HUES48 (cell line): ENCODE data around the gene CXCL6.

ENCODE experiments used
- H3K27ac ChIP-seq: one replicate; pipeline ENCODE4 v1.7.0; 2013; ENCODE audit warnings: low read depth, low read length, inconsistent platforms
- H3K27me3 ChIP-seq: 2 replicates; pipeline ENCODE4 v1.6.1; 2013; ENCODE audit warnings: mild to moderate bottlenecking, low read length; ENCODE audit not compliant: control insufficient read depth, insufficient read depth
- H3K36me3 ChIP-seq: 2 replicates; pipeline ENCODE4 v1.6.1; 2013; ENCODE audit warnings: low read length; ENCODE audit not compliant: control insufficient read depth, insufficient read depth
- H3K4me1 ChIP-seq: 2 replicates; pipeline ENCODE4 v1.6.1; 2013; ENCODE audit warnings: mild to moderate bottlenecking, low read length; ENCODE audit not compliant: control insufficient read depth, insufficient read depth
- H3K4me3 ChIP-seq: 2 replicates; pipeline ENCODE4 v1.5.1; 2013; ENCODE audit warnings: mild to moderate bottlenecking, low read depth, low read length
- H3K9ac ChIP-seq: 2 replicates; pipeline ENCODE4 v1.6.1; 2013; ENCODE audit warnings: mild to moderate bottlenecking, low read depth, low read length, moderate library complexity
- H3K9me3 ChIP-seq: 2 replicates; pipeline ENCODE4 v1.6.1; 2013; ENCODE audit warnings: low read length; ENCODE audit not compliant: control insufficient read depth, insufficient read depth

CXCL6 gene

DNA sequence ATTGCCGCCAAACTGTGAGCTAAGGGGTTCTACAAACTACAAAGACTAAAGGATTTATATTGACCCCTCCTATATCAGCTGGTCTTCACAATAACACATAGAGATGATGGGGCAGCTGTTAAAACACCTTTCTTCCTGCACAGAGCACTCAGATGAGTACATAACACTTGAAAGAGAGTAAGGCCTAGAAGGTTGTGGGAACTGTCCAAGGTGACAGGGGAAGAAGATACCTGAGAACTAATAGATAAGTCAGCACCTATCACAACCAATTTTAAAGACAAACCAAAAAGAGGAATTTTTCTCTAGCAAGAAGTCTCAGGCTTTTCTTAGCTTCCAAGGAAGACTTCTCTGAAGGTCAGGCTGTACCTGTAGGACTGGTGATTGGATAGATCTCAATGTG is 19.1 kb upstream of the CXCL6 start:
- Histone ChIP-seq H3K4me1 (peaks cover 11% of the 10 kb centered on the region), H3K36me3 (no peaks in the 10 kb centered on the region), H3K27me3 (no peaks in the 10 kb centered on the region), H3K9me3 (no peaks in the 10 kb centered on the region), H3K9ac (no peak overlapping the region), H3K4me3 (no peak overlapping the region), H3K27ac (no peak overlapping the region)

GRCh38 chr4:73821325-73821724 is 15.2 kb upstream of the CXCL6 start:
- Histone ChIP-seq H3K4me1 (peaks cover 7% of the 10 kb centered on the region; the same call in 1 of the 2 replicates), H3K9me3 (no peaks in the 10 kb centered on the region), H3K27ac (no peak overlapping the region), H3K4me3 (no peak overlapping the region), H3K36me3 (no peaks in the 10 kb centered on the region), H3K9ac (no peak overlapping the region), H3K27me3 (no peaks in the 10 kb centered on the region)

- H3K4me3 ChIP-seq: no peak overlapping the region
- H3K9me3 ChIP-seq: no peaks in the 10 kb centered on the region
- H3K9ac ChIP-seq: no peak overlapping the region
- H3K27me3 ChIP-seq: no peaks in the 10 kb centered on the region
- no peaks in the 10 kb centered on the region for H3K36me3 ChIP-seq
- H3K4me1 ChIP-seq: peaks cover 7% of the 10 kb centered on the region; the same call in 1 of the 2 replicates
- no peak overlapping the region for H3K27ac ChIP-seq
Observed at GRCh38 chr4:73822389-73822788, 14.1 kb upstream of the CXCL6 start.

- H3K27me3 ChIP-seq: no peaks in the 10 kb centered on the region
- H3K27ac ChIP-seq: no peak overlapping the region
- no peaks in the 10 kb centered on the region for H3K36me3 ChIP-seq
- H3K4me3 ChIP-seq: no peak overlapping the region
- H3K9me3 ChIP-seq: no peaks in the 10 kb centered on the region
- peaks cover 2% of the 10 kb centered on the region; the same call in 1 of the 2 replicates for H3K4me1 ChIP-seq
- no peak overlapping the region for H3K9ac ChIP-seq
Observed at GRCh38 chr4:73822812-73823504, 13.5 kb upstream of the CXCL6 start.

DNA sequence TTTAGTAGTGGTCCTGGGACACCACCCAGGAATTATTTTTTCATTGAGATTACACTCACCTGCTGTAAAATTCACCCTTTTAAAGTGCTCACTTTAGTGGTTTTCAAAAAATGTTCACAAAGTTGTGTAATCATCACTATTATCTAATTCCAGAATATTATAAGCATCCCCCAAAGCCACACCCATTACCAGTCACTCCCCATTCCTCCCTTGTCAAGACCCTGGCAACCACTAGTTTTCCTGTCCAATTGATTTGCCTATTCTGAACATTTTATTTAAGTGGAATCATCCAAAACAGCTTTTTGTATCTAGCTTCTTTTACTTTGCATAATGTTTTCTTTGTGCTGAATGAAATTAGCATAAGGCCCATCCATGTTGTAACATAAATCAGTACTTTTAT is 12.7 kb upstream of the CXCL6 start:
- no peak overlapping the region for H3K9ac ChIP-seq
- H3K27ac ChIP-seq: no peak overlapping the region
- H3K27me3 ChIP-seq: no peaks in the 10 kb centered on the region
- H3K9me3 ChIP-seq: no peaks in the 10 kb centered on the region
- H3K4me1 ChIP-seq: no peaks in the 10 kb centered on the region
- no peak overlapping the region for H3K4me3 ChIP-seq
- no peaks in the 10 kb centered on the region for H3K36me3 ChIP-seq

GRCh38 chr4:73828956-73829355 is 7.5 kb upstream of the CXCL6 start:
- no peaks in the 10 kb centered on the region for H3K36me3 ChIP-seq

DNA sequence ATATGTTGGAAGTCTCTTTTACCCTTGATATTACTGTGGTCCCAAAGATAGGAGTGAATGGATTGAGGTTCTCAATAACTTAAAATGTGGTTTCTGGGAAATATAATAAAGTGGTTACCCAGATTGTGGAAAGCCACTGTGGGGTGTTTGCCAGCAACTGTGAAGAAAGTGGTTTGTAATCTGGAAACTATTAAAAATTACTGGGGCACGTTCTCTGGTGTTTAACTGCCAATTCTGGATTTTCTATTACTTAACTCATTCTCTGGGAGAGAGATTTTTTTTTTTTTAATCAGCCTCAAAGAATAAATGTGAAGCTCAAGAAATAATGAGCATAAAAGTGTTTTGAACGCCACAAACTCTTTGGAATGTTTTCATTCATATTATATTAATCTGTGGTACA is 4.9 kb upstream of the CXCL6 start:
- no peak overlapping the region for H3K27ac ChIP-seq
- H3K4me1 ChIP-seq: no peaks in the 10 kb centered on the region
- no peak overlapping the region for H3K4me3 ChIP-seq
- H3K9me3 ChIP-seq: no peaks in the 10 kb centered on the region
- no peaks in the 10 kb centered on the region for H3K36me3 ChIP-seq
- no peaks in the 10 kb centered on the region; the same call in 1 of the 2 replicates for H3K27me3 ChIP-seq
- no peak overlapping the region for H3K9ac ChIP-seq

More at GRCh38 chr4:73828956-73829355, 7.5 kb upstream of the CXCL6 start:
- no peak overlapping the region for H3K27ac ChIP-seq
- H3K4me1 ChIP-seq: no peaks in the 10 kb centered on the region
- no peaks in the 10 kb centered on the region for H3K9me3 ChIP-seq
- H3K4me3 ChIP-seq: no peak overlapping the region
- H3K27me3 ChIP-seq: no peaks in the 10 kb centered on the region
- no peak overlapping the region for H3K9ac ChIP-seq

DNA sequence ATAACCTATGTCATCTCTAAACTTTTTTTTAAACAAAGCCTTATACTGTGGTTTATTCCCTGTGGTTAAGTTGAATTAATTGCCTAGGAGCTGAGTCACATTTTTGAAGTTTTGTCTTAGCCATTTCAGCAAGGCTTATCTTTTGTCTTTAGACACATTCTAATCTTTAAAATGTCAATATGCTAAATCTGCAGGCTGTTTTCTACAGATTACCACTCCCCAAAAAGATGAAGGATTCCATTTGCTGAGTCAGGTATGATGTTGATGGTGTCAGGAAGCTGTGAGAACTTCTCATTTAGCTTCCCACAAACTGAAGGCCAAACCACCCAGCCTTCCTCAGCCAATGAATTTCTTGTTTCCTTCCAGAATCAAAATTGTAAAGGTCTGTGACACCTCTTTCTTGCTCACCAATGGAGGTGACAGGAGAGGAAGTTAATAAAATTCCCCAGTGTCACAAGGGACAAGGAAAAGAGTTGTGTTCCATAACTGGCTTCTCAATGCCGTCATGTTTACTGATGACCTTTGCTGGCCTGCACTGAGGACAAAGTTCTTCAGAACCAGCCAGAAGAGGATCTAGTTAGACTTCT is 3.7 kb upstream of the CXCL6 start:
- H3K36me3 ChIP-seq: no peaks in the 10 kb centered on the region
- H3K9ac ChIP-seq: no peak overlapping the region
- no peaks in the 10 kb centered on the region for H3K9me3 ChIP-seq
- H3K27ac ChIP-seq: no peak overlapping the region
- H3K4me1 ChIP-seq: no peaks in the 10 kb centered on the region
- H3K4me3 ChIP-seq: no peak overlapping the region
- H3K27me3 ChIP-seq: peaks cover 12% of the 10 kb centered on the region

- H3K4me1 ChIP-seq: no peaks in the 10 kb centered on the region
- H3K9me3 ChIP-seq: no peaks in the 10 kb centered on the region
- H3K9ac ChIP-seq: no peak overlapping the region
- H3K27ac ChIP-seq: no peak overlapping the region
- no peaks in the 10 kb centered on the region for H3K36me3 ChIP-seq
- no peak overlapping the region for H3K4me3 ChIP-seq
- H3K27me3 ChIP-seq: peaks cover 29% of the 10 kb centered on the region
Observed at GRCh38 chr4:73839071-73839470, 2.6 kb downstream of the CXCL6 start.

DNA sequence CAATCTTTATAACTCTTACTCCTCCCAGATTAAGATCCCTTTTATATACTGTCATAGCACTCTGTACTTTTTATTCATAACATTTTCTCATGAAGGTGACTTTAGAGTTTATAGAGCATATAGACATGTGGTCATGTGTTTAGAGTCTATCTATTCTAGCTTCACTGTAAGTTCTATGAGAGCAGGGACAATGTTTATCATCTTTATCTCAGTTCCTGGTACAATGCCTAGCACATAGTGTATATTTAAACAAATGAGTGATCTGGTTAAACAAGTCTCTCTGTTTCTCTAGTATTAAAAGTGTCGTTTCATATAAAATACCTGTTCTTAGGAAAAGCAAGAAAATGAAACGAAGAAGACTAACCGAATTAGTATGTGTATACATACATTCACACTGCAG is 3.2 kb downstream of the CXCL6 start:
- Histone ChIP-seq H3K4me1 (0 out of 2 replicates have a peak, but pooled peaks cover 1% of the 10 kb centered on the region), H3K27ac (no peak overlapping the region), H3K36me3 (no peaks in the 10 kb centered on the region), H3K9ac (no peak overlapping the region), H3K9me3 (no peaks in the 10 kb centered on the region), H3K27me3 (peaks cover 29% of the 10 kb centered on the region), H3K4me3 (no peak overlapping the region)

DNA sequence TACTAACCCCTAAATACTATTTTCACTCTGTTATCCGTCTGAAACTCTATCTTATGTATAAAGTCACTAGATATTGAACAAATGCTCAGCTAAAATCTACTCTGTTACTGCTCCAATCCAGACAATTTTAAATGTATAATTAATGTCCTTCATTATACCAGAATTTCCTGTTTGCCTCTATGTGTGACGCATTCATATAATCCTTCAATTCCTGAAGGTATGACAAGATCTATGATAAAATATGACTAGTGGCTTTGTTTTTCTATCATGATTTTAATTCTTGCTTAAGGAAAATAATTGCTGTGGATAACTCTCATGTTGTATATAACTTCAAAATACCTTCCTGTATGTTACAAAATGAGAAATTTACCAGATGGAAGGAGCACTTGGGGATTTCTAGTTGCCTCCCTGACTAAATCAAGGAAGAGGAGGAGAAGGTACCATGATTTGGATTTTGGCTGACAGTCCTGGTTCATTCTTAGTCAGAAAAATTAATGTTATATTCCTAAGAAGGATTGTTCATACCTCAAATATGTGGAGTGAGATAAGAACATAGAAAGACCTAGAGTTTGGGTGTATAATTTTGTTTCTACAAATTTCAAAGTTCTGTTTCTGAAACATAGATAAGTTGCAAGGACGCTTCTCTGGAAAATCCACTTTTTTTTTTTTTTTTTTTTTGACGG is 4.9 kb downstream of the CXCL6 start:
- H3K4me3 ChIP-seq: no peak overlapping the region
- H3K9me3 ChIP-seq: no peaks in the 10 kb centered on the region
- no peak overlapping the region for H3K9ac ChIP-seq
- H3K27ac ChIP-seq: no peak overlapping the region
- H3K4me1 ChIP-seq: 0 out of 2 replicates have a peak, but pooled peaks cover 3% of the 10 kb centered on the region
- H3K27me3 ChIP-seq: peaks cover 29% of the 10 kb centered on the region
- H3K36me3 ChIP-seq: no peaks in the 10 kb centered on the region
